HG03342 (cell line): ENCODE results near the gene ARHGAP6.

Experiments used
- ATAC-seq: cut with Tn5 transposase; IDR thresholded peaks from one replicate; pipeline ENCODE4 v1.9.1; 2021; ENCODE audit warnings: mild to moderate bottlenecking, moderate library complexity; ENCODE audit not compliant: unreplicated experiment

Gene ARHGAP6

GRCh38 chrX:11407331-11408108 lies 258.2 kb downstream of the ARHGAP6 start:
- no peak for ATAC-seq

- ATAC-seq: no peak
Observed at GRCh38 chrX:11406109-11406765, 259.5 kb downstream of the ARHGAP6 start.

GRCh38 chrX:11403631-11404030 lies 262.1 kb downstream of the ARHGAP6 start:
- ATAC-seq: no peak

- no peak for ATAC-seq
Observed at GRCh38 chrX:11401966-11402365, 263.8 kb downstream of the ARHGAP6 start.

- ATAC-seq: no peak
Observed at GRCh38 chrX:11399489-11400094, 266.1 kb downstream of the ARHGAP6 start.

- no peak for ATAC-seq
Observed at GRCh38 chrX:11398785-11399184, 266.9 kb downstream of the ARHGAP6 start.

- ATAC-seq: no peak
Observed at GRCh38 chrX:11398139-11398538, 267.6 kb downstream of the ARHGAP6 start.

GRCh38 chrX:11397680-11398079 lies 268.0 kb downstream of the ARHGAP6 start:
- ATAC-seq: peak; percentile 84

GRCh38 chrX:11395859-11396258 lies 269.9 kb downstream of the ARHGAP6 start:
- no peak for ATAC-seq

- no peak for ATAC-seq
Observed at GRCh38 chrX:11393949-11394654, 271.6 kb downstream of the ARHGAP6 start.

GRCh38 chrX:11386812-11387211 lies 278.9 kb downstream of the ARHGAP6 start:
- no peak for ATAC-seq

- no peak for ATAC-seq
Observed at GRCh38 chrX:11386001-11386523, 279.7 kb downstream of the ARHGAP6 start.

GRCh38 chrX:11382930-11383329 lies 282.8 kb downstream of the ARHGAP6 start:
- ATAC-seq: no peak

GRCh38 chrX:11381464-11381863 lies 284.3 kb downstream of the ARHGAP6 start:
- peak; percentile 93 for ATAC-seq

- ATAC-seq: no peak
Observed at GRCh38 chrX:11380187-11380844, 285.4 kb downstream of the ARHGAP6 start.

- ATAC-seq: no peak
Observed at GRCh38 chrX:11376163-11376562, 289.6 kb downstream of the ARHGAP6 start.

- no peak for ATAC-seq
Observed at GRCh38 chrX:11375614-11376119, 290.1 kb downstream of the ARHGAP6 start.

GRCh38 chrX:11374570-11374969 lies 291.1 kb downstream of the ARHGAP6 start:
- no peak for ATAC-seq

- no peak for ATAC-seq
Observed at GRCh38 chrX:11371106-11371505, 294.6 kb downstream of the ARHGAP6 start.
